HG02884 (cell line): ENCODE results near the gene MTCL1.

Experiments
- ATAC-seq: cut with Tn5 transposase; IDR thresholded peaks from one replicate; pipeline ENCODE4 v1.9.1; 2021; ENCODE audit warnings: mild to moderate bottlenecking, moderate library complexity; ENCODE audit not compliant: unreplicated experiment

MTCL1 gene

DNA sequence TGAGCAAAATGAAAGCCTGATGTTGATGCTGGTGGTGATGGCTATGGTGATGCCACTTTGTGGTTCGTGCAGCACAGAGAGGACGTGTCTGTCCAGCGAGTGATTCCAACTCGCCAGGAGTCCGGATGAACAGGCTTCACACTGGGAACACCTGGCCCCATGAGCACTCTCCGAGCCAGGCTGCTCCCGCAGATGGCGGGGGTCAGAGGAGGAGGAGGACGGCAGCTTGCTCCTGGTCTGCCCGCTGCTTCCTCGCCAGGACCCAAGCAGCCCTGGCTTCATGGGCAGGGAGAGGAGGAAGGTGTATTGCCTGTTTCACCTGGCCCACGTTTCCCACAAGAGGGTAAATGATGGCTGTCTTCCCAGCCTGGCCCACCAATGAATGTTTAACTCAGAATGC, 121.6 kb downstream of the MTCL1 start:
- ATAC-seq = no peak

DNA sequence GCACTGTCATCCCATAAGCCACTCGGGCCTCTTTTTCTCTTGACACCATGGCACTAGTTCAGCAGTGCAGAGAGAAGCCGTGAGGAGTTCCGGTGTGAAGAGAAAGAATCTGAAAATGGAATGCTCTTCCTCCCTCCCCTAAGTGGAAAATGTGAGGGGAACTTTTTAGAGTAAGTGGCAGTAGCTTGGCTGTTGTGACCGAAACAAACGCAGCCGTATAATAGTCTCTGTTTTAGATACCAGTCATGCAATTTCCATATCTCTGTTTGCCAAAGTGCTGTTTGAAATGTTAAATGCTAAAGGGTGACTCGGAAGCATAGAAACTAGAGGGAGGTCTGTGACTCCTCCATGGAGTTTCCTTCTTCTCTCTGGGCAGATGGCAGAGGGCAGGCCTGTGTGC, 122.9 kb downstream of the MTCL1 start:
- ATAC-seq = no peak

- ATAC-seq = no peak
Measured at GRCh38 chr18:8828798-8829197, 123.4 kb downstream of the MTCL1 start.

DNA sequence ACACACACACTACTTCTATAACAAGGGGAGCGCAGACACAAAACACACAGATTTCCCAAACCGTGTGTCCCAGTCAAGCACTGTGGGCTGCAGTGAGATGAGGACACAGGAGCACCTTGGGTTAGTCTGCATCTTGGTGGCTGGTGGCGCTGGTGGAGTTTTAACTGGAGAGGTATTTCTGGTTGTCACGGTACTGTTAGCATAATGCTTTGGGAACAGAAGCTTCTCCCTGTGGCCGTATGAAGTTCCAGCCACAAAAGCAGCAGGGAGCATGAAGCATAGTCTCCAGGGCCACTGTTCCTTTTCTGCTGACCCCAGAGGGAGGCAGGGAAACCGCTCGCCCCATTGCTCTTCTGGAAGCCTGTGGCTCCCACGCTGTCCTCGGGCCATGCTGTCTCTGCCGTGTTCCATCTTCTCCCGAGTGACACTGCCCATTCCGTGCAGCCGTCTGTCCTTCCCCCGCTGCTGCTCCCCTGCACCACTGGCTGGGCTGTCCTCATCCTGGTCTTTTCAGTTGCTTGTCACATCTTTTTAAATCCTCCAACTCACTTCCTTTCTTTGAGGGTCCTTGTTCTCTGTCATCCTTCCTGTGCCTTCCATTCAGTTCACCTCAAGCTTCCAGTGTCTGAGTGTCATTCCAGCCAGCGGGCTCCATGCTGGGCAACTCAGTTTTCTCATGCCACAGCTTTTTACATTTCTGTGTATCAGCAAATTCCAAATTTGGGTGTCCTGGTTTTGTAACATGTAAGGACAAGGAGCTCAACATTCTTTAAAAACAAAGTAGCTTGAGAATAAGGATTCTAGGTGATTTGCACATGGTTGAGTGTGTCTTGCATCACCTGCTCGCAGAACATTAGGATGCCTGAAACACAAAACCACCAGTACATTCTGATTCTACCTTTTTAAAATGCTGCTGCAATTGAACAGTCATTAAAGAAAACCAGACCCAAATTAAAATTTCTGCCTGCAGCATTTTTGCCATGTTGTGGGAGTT, 125.0 kb downstream of the MTCL1 start:
- no peak for ATAC-seq

DNA sequence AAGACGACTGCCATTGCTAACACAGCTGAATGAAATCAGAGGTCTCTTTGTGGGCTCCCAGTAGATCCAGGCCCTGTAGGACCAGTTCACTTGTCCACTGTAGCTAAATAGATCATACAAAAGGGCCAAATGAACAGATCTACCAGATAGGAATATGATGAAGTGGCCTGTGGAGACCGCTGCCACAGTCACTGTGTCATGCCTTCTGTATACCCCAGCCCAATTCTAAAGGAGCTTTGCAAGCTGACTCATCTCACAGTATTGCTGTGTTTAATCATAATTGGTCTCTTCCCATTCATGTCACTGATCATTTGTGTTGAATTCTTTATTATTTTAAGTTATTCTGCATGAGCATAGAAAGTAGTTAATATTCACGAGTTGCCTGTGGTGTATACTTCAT, 125.8 kb downstream of the MTCL1 start:
- ATAC-seq = no peak

- ATAC-seq = no peak
Measured at GRCh38 chr18:8831531-8831930, 126.2 kb downstream of the MTCL1 start.

- no peak for ATAC-seq
Measured at GRCh38 chr18:8833480-8833879, 128.1 kb downstream of the MTCL1 start.

GRCh38 chr18:8834881-8835280, 129.5 kb downstream of the MTCL1 start:
- ATAC-seq = no peak

GRCh38 chr18:8835521-8835953, 130.2 kb downstream of the MTCL1 start:
- no peak for ATAC-seq

DNA sequence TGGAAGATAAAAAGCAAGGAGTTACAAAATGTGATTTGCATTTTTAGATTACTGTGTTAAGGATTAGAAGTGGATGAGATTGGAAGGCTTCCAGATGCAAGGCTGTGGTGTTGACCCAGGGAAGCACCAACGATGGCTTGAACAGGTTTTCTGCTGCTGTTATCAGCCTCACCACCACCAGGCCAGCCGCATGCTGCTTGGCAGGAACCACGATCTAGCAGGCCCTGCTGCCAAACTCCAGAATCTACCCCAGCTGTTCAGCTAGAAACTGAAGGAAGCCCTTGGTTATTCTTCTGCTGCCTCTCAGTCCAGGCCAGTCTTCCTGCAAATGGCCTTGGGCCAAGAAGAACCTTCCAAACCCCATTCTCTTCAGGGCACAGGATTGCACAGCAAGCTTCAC, 133.9 kb downstream of the MTCL1 start:
- no peak for ATAC-seq

GRCh38 chr18:8841781-8842485, 136.6 kb downstream of the MTCL1 start:
- no peak for ATAC-seq

GRCh38 chr18:8842506-8842905, 137.2 kb downstream of the MTCL1 start:
- ATAC-seq = no peak

GRCh38 chr18:8843005-8843404, 137.6 kb downstream of the MTCL1 start:
- ATAC-seq = no peak

GRCh38 chr18:8844721-8845148, 139.4 kb downstream of the MTCL1 start:
- ATAC-seq = no peak

GRCh38 chr18:8845506-8845905, 140.2 kb downstream of the MTCL1 start:
- no peak for ATAC-seq

DNA sequence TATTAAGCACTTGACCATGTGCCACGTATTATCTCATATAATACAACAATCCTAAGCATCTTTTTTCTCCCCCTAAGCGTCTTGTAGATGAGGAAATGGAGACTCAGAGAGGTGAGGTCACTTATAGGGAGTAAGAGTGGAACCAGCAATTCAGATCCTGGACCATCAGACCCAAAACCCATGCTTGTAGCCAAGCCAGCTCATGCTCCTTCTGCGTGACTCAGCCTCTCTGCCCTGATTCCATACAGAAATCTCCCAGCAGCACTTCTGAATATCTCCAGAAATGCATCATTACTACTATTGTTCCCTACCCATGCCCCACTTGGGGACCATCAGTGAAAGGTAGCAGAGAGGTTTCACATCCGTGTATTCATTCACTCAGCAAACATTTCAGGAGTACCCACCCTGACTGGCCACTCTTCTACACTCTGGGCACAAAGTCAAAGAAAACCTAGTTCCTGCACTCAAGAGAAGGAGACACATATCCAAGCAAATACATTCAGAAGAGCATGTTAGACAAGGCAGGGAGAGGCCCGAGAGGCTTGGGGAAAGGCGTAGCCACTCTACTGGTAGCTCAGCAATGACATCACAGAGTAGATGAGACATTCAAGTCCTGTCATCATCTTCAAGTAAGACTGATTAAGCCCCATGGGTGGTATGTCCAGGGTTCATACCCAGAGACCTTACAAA, 141.9 kb downstream of the MTCL1 start:
- ATAC-seq = no peak

- no peak for ATAC-seq
Measured at GRCh38 chr18:8847900-8848299, 142.5 kb downstream of the MTCL1 start.

DNA sequence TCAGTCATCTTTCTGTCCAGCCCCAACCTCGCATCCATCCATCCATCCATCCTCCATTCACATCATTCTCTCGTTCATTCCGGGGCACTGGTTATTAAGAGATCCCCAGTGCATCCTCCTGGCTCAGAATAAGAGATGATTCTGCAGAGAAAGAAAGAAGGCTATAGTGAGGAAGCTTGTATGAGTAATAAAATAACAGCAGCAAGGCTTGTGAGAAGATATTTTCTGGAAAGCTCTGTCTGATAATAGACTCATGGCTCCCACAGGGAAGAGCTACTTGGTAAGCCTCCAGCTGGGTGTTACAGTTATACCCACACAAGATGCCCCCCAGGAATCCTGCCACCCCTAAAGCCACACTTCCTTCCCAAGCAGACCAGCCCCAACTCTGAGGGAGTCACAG, 143.2 kb downstream of the MTCL1 start:
- ATAC-seq = no peak

DNA sequence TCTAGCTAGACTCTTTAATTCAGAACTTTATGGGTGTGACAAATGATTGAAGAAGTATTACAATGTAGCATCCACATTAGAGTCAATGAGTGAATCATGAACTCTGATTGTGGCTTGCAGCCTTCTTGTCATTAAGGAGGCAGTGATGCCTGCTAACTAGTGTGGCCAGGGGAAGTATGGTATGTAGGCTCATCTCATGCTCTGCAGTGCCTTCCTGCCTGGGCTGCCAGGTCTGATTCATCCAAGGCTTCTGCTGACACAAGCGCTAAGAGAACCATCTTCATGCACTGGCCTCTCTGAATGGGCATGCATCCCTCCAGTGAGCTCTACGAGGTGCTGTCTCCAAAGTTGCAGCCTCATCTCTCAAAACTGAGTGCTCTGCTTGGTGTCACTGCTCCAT, 144.3 kb downstream of the MTCL1 start:
- no peak for ATAC-seq

DNA sequence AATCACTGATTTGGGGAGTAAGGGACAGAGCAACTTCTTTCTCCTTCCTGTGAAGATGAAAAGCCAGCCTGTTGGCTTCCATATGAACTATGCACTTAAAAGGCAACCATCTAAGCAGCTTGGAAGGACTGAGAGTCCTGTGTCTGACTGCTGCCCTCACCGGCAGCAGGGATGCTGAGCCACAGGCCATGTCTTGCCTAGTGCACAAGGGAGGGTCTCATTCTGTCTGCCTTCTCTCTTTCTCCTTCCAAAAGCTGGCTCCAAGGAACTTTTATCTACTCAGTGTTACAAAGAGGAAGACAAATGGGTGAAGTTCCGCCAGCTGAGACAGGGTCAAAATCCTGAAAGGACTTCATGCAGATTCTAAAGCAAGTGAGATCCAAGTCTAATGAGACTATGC, 146.3 kb downstream of the MTCL1 start:
- ATAC-seq = no peak

DNA sequence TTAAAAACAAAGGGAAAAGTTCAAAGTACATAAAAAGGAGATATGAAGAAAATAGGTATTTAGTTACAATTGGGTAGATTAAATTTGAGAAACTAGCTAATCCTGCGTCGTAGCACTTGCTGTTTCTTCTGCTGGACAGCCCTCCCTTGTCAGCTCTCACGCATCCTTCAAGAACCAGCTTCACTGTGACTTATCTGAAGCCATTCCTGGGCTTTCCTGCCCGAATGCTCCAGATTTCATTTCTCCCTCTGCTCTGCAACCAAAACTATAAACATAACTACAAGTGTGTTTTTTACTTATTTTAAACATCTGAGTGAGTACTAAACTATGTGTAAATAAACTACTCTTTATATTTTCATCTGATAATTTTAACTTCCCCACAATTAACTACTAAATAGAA, 149.2 kb downstream of the MTCL1 start:
- no peak for ATAC-seq
